Activated naive CD4-positive, alpha-beta T cell treated with anti-CD3 and anti-CD28 coated beads, Interleukin-2, amount 50 U/mL, for 72 hours (primary cell): ENCODE data around the gene RNF167. TPM values are rescaled to one million over a fixed set of nuclear protein-coding genes. Genes with fewer than 3 reads are reported as not detected.

Source experiments
- ATAC-seq, 2 donors: fragments of 150-1000 bp; cut with Tn5 transposase; 2 replicates each; pipeline ENCODE4 v1.10.0; 2021; ENCODE audit warnings: mild to moderate bottlenecking in 2 of 2, moderate library complexity in 2 of 2
- DNase-seq, 2 donors: peaks; one replicate each; pipeline ENCODE4 v3.0.0; 2021 to 2022; ENCODE audit warnings: low spot score in 2 of 2
- H3K27ac Mint-ChIP-seq, 2 donors: one replicate each; pipeline ENCODE4 v1.8.0; 2022; ENCODE audit warnings: mild to moderate bottlenecking in 2 of 2, mixed read lengths in 2 of 2
- H3K36me3 Mint-ChIP-seq, 2 donors: one replicate each; pipeline ENCODE4 v1.8.0; 2022; ENCODE audit warnings: mixed read lengths in 2 of 2
- H3K9me3 Mint-ChIP-seq, 2 donors: one replicate each; pipeline ENCODE4 v1.8.0; 2022; ENCODE audit warnings: mixed read lengths in 2 of 2
- total RNA-seq, 2 donors: library from RNA; stranded (reverse); gene quantifications; one replicate each; pipeline ENCODE4 v1.2.3, GENCODE V29; 2022

The RNF167 gene
- total RNA-seq, 2 donors from 2014 or later = 188 to 241 TPM

DNA sequence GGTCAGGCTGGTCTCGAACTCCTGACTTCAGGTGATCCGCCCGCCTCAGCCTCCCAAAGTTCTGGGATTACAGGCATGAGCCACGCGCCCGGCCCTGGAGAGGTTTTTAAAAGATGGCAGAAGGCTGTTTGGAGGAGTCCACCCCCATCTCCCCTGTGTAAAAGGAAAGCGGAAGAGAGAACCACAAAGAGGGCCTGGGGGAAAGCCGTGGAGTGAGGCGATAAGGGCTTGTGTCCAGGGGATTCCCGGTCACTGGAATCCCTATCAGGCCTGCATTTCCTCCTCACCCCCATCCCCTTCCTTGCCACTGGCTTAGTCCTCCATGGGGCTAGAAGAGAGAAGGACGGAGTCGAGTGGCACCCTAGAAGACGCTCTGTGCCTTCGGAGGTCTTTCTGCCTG is 8.1 kb upstream of the RNF167 start, which contains the start of gene GP1BA:
Gene GP1BA, plus strand, starts transcription at position 315 of the 400 bp plus-strand sequence. CDS start 328 bp downstream, outside the sequence.
- peak within 1 kb of the TSS in 1 of 2 donors; percentile 52 for H3K27ac Mint-ChIP-seq
- H3K9me3 Mint-ChIP-seq = no peaks in the 10 kb centered on the region
- ATAC-seq = no peak
- no peaks in the 10 kb centered on the region for H3K36me3 Mint-ChIP-seq
- DNase-seq = no peak

DNA sequence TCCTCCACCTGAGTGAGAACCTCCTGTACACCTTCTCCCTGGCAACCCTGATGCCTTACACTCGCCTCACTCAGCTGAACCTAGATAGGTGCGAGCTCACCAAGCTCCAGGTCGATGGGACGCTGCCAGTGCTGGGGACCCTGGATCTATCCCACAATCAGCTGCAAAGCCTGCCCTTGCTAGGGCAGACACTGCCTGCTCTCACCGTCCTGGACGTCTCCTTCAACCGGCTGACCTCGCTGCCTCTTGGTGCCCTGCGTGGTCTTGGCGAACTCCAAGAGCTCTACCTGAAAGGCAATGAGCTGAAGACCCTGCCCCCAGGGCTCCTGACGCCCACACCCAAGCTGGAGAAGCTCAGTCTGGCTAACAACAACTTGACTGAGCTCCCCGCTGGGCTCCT is 7.3 kb upstream of the RNF167 start:
- H3K27ac Mint-ChIP-seq = no peak overlapping the region
- H3K36me3 Mint-ChIP-seq = no peaks in the 10 kb centered on the region
- DNase-seq (no peak), ATAC-seq (no peak)
- no peaks in the 10 kb centered on the region for H3K9me3 Mint-ChIP-seq

DNA sequence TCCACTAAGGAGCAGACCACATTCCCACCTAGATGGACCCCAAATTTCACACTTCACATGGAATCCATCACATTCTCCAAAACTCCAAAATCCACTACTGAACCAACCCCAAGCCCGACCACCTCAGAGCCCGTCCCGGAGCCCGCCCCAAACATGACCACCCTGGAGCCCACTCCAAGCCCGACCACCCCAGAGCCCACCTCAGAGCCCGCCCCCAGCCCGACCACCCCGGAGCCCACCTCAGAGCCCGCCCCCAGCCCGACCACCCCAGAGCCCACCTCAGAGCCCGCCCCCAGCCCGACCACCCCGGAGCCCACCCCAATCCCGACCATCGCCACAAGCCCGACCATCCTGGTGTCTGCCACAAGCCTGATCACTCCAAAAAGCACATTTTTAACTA is 6.4 kb upstream of the RNF167 start:
- Mint-ChIP-seq H3K36me3 (peaks cover 0 to 6% of the 10 kb centered on the region in 2 donors), H3K27ac (peak overlapping the region in 1 of 2 donors; percentile 56), H3K9me3 (no peaks in the 10 kb centered on the region)
- no peak for DNase-seq
- no peak for ATAC-seq

DNA sequence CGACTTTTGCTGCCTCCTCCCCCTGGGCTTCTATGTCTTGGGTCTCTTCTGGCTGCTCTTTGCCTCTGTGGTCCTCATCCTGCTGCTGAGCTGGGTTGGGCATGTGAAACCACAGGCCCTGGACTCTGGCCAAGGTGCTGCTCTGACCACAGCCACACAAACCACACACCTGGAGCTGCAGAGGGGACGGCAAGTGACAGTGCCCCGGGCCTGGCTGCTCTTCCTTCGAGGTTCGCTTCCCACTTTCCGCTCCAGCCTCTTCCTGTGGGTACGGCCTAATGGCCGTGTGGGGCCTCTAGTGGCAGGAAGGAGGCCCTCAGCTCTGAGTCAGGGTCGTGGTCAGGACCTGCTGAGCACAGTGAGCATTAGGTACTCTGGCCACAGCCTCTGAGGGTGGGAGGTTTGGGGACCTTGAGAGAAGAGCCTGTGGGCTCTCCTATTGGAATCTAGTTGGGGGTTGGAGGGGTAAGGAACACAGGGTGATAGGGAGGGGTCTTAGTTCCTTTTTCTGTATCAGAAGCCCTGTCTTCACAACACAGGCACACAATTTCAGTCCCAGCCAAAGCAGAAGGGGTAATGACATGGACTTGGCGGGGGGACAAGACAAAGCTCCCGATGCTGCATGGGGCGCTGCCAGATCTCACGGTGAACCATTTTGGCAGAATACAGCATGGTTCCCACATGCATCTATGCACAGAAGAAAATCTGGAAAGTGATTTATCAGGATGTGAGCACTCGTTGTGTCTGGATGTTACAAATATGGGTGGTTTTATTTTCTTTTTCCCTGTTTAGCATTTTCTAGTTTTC is 5.7 kb upstream of the RNF167 start:
- Mint-ChIP-seq H3K27ac (peak overlapping the region; percentile 27 to 56), H3K36me3 (peaks cover 4 to 13% of the 10 kb centered on the region in 2 donors), H3K9me3 (no peaks in the 10 kb centered on the region)
- DNase-seq = peak in 1 of 2 donors; percentile 78
- ATAC-seq = peak in 1 of 2 donors; percentile 88

DNA sequence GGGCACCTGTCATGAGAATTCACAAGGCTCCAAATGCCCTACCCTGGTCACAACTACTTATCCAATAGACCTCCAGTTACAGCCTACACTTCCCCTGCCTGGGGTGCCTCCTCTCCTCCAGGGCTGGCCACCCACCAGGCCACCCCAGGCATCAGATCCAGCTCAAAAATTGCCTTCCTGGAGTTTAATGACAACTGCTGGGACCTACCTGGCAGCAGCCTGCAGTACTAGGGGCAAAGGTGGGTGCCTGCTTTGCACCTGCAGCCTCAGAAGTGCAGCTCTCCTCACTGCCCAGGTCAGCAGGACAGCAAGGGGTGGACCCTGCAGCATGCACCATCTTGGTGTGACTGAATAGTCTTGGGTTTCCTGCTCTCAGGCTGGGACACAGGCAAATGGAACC is 4.4 kb upstream of the RNF167 start:
- Mint-ChIP-seq H3K36me3 (peaks cover 11 to 22% of the 10 kb centered on the region in 2 donors), H3K9me3 (no peaks in the 10 kb centered on the region)

DNA sequence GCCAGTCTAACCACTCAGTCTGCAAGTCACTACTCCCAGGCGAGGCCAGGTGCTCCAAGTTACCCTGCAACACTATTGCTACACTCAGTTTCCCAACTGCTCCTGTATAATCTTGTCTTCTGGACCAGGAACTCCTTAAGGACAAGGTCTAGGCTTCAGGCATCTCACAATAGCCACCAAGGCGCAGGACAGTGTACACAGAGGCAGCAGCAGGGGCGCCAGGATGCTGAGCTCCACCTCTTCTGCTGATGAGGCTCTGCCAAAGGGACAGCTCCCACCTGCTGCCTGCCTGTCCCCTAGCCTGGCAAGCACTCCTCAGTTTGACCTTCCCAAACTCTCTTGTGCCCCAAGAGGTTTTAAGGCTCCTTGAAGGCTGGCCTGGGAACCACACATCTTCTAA is 3.6 kb upstream of the RNF167 start:
- Mint-ChIP-seq H3K36me3 (peaks cover 19 to 30% of the 10 kb centered on the region in 2 donors), H3K27ac (peak overlapping the region; percentile 51 to 70), H3K9me3 (no peaks in the 10 kb centered on the region)
- DNase-seq (no peak), ATAC-seq (no peak)

More for the DNA sequence above, 4.4 kb upstream of the RNF167 start:
- no peak for ATAC-seq
- DNase-seq = no peak
- peak overlapping the region in 1 of 2 donors; percentile 51 for H3K27ac Mint-ChIP-seq

DNA sequence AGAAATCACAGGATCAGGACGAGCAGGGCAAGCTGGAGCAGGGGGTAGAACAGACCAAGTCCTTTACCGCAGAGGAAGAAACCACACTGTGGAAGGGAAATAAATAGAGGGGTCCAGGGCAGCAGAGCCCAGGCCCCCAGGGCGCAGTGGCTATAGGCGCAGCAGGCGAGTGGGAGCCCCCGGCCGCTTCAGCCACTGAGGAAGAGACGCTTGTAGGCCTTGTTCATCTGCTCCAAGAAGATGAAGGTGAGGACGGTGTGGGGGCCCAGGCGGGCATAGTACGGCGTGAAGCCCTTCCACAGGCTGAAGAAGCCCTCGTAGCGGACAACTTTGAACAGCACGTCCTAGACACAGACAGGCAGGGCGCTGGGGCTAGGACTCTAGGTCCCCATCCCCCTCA is 2.5 kb upstream of the RNF167 start:
- no peak for DNase-seq
- no peak for ATAC-seq
- peaks cover 30 to 41% of the 10 kb centered on the region in 2 donors for H3K36me3 Mint-ChIP-seq
- peak overlapping the region in 1 of 2 donors; percentile 51 for H3K27ac Mint-ChIP-seq
- H3K9me3 Mint-ChIP-seq = no peaks in the 10 kb centered on the region

DNA sequence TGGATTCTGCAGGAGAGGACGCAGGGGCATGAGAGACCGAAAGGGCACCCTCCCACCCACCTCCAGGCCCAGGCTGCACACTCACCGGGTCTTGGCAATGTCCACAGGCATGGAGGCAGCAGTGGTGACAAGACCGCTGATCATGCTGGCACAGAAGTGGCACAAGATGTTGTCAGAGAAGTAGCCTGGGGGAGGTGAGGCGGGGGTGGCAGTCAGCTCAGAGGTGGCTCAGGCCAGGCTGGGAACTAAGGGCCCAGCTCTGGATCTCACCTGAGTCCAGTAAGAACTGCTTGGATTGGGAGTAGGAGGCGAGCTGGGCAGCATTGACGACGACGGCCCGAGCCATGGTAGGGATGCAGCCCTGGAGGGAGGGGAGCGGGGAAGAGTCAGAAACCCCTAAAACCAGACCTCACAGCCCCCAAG is 2.0 kb upstream of the RNF167 start:
- ATAC-seq = no peak
- peak overlapping the region; percentile 87 to 98 for H3K27ac Mint-ChIP-seq
- no peak for DNase-seq
- H3K36me3 Mint-ChIP-seq = peaks cover 35 to 46% of the 10 kb centered on the region in 2 donors
- no peaks in the 10 kb centered on the region for H3K9me3 Mint-ChIP-seq

DNA sequence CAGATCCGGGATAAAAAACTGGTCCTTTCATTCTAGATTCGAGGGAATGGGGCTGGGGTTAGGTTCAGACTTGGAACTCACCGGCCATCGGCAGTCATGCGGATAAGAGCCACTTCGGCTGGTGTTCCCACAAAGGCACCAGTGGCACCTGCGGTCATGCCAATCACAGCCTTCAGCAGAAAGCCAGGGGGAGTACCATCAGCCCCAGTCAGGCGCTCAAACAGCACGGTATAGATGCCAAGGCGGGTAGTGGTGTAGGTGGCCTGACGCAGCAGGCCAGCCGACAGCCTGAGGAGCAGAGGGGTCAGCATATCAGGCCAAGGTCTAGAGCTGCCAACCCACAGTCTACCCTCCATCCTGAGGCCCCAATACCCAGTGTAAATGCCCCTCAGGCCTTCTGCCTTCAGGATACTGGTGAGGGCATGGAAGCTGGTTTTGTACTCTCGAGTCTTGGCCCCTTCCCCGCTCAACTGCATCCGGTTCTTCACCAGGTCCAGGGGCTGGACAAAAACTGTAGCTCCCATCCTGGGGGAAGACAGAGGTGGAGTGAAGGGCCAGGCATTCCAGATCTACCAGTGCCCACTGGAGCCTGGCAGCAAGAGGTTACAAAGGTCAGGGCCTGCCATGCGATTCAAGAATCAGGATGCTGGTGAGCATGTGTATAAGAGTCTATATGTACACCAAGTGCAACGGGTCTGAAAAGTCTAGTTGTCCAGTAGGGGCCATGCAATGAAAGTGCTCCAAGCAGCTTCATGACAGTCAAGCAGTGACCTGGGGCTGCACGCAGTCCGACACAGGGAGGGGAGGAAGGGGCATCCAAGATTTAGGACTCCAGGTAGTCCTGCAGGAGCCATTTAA is 1.2 kb upstream of the RNF167 start:
- Mint-ChIP-seq H3K36me3 (peaks cover 39 to 52% of the 10 kb centered on the region in 2 donors), H3K27ac (peak overlapping the region; percentile 93 to 98), H3K9me3 (no peaks in the 10 kb centered on the region)
- DNase-seq = no peak
- no peak for ATAC-seq

DNA sequence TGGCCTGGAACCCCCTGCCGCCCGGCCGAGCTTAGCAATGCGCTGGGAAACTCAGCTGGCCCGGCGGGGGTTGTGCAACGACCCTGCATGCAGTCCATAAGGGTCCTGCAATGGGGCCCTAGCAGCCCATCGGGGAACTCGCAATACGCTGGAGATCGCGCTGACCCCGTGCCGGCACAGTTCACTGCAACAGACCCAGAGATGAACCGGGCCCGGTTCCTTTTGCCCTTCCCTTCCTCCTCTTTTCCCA is 597 bp upstream of the RNF167 start:
- ATAC-seq (peak in 1 of 2 donors; percentile 0), DNase-seq (no peak)
- no peaks in the 10 kb centered on the region for H3K9me3 Mint-ChIP-seq
- H3K27ac Mint-ChIP-seq = peak overlapping the region; percentile 93 to 98
- H3K36me3 Mint-ChIP-seq = peaks cover 43 to 57% of the 10 kb centered on the region in 2 donors

DNA sequence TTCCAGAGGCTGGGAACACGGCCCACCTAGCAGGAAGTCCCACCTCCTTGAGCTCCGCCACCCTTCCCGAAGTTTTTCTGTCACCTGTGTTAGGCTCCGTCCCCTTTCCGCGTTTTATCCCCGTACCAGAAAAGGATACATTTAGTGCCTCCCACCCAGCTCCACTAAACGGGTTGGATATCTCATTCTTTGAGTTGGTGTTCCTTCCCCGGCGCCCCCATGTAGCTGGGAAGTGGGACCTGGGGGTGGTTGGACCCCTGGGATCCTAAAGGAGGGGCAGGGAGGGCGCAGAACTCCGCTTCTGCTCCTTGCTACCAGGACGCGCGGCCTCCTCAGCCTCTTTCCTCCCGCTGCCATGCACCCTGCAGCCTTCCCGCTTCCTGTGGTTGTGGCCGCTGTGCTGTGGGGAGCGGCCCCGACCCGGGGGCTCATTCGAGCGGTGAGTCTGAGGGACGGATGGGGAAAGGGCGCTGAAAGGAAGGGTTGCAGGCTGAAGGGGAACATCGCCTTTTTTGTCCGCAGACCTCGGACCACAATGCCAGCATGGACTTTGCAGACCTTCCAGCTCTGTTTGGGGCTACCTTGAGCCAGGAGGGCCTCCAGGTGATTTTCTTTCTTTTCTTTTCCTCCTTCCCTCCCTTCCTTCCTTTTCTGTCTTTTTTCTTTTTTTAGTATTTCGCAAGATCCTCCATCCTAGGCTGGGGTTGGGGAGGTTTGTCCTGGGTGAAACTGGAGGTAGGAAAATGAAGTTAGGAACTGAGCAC is 669 bp downstream of the RNF167 start:
- DNase-seq = peak in 1 of 2 donors; percentile 78
- H3K27ac Mint-ChIP-seq = peak overlapping the region; percentile 97 to 98
- ATAC-seq = peak in 1 of 2 donors; percentile 7
- H3K36me3 Mint-ChIP-seq = peaks cover 56 to 70% of the 10 kb centered on the region in 2 donors
- no peaks in the 10 kb centered on the region for H3K9me3 Mint-ChIP-seq

DNA sequence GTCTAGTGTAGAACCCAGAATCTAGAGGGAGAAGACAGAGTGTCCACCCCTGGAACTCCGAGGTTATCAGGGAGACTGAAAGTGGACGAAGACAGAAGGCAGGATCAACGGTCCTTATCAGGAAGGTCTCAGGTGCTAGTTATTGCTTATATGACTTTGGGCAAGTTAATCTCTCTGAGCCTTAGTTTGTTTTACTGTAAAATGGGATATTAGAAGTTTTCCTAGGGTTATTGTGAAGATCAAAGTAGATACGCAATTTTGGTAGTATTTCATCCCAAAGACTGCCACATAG is 1.2 kb downstream of the RNF167 start:
- H3K36me3 Mint-ChIP-seq = peaks cover 61 to 75% of the 10 kb centered on the region in 2 donors
- ATAC-seq (no peak), DNase-seq (no peak)
- H3K9me3 Mint-ChIP-seq = no peaks in the 10 kb centered on the region
- peak overlapping the region; percentile 97 to 98 for H3K27ac Mint-ChIP-seq

DNA sequence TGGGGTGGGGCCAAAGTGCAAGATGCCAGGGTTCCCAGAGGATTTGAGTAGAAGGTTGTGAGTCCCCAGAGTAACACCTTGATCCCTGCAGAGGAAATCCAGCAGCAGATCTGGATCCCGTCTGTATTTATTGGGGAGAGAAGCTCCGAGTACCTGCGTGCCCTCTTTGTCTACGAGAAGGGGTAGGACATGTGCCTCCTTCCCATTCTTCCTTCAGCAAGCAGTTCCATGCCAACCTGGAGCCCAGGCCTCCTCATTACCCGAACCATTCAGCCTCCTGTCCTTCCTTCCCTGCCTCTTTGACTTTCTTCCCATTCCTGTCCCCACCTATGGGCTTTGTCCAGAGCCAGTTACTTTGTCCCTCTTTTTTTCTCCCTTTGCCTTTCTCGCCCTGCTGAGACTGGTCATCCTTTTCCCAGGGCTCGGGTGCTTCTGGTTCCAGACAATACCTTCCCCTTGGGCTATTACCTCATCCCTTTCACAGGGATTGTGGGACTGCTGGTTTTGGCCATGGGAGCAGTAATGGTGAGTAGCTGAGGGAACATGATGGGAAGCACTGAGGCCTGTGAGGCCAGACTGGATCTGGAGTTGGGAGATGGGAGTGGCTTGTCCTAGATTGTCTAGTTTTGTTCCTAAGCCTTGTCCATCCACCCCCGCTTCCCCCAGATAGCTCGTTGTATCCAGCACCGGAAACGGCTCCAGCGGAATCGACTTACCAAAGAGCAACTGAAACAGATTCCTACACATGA is 2.9 kb downstream of the RNF167 start:
- no peak for DNase-seq
- Mint-ChIP-seq H3K36me3 (peaks cover 75 to 89% of the 10 kb centered on the region in 2 donors), H3K9me3 (no peaks in the 10 kb centered on the region), H3K27ac (peak overlapping the region; percentile 97 to 98)
- no peak for ATAC-seq

DNA sequence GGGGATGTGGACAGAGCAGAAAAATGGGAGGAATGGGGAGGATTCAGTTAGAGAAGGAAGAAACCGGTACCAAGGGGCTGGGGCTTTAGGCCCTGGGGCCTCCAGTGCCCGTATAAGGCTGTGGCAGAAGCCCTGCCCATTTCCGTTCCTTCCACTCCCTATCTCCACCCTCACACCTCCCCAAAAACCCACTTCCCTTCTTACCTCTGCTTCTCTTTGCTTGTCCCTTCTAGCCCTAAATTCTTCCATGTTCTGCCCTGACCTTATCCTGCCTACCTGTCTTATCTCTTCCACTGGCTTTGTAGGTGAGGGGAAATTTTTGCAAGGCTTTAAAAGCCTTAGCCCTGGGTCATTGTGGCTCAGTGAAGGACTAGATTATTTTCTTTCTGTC is 4.1 kb downstream of the RNF167 start:
- peak overlapping the region; percentile 98 for H3K27ac Mint-ChIP-seq
- DNase-seq (peak in 1 of 2 donors; percentile 57), ATAC-seq (peak; percentile 21 to 28)
- H3K9me3 Mint-ChIP-seq = no peaks in the 10 kb centered on the region
- peaks cover 73 to 83% of the 10 kb centered on the region in 2 donors for H3K36me3 Mint-ChIP-seq

DNA sequence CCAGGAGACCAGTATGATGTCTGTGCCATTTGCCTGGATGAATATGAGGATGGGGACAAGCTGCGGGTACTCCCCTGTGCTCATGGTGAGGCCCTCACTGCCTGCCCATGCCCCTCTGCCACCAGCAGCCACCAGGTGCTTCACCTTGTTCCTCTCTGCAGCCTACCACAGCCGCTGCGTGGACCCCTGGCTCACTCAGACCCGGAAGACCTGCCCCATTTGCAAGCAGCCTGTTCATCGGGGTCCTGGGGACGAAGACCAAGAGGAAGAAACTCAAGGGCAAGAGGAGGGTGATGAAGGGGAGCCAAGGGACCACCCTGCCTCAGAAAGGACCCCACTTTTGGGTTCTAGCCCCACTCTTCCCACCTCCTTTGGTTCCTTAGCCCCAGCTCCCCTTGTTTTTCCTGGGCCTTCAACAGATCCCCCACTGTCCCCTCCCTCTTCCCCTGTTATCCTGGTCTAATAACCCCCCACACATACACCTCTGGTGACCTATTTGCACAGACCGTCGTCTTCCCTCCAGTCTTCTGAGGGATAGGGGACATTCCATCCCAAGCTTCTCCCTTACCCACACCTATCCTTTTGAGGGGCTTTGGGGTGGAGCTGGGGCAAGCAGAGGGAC is 4.6 kb downstream of the RNF167 start:
- ATAC-seq = peak in 1 of 2 donors; percentile 1
- H3K27ac Mint-ChIP-seq = peak overlapping the region; percentile 98
- H3K36me3 Mint-ChIP-seq = peaks cover 69 to 81% of the 10 kb centered on the region in 2 donors
- no peaks in the 10 kb centered on the region for H3K9me3 Mint-ChIP-seq
- peak in 1 of 2 donors; percentile 50 for DNase-seq
